ENCODE data around the gene TSPEAR. TPM values are rescaled to one million over a fixed set of nuclear protein-coding genes. Genes with fewer than 3 reads are reported as not detected.

Gene TSPEAR
- total RNA-seq, 1 donor from 2014 or later, result 0.10 TPM

- no peak for DNase-seq (ENCODE audit: low spot score)
These were observed 261.0 kb downstream of the TSPEAR start for GRCh38 chr21:44450402-44450801.

- DNase-seq (ENCODE audit: low spot score), result no peak
These were observed 261.7 kb downstream of the TSPEAR start for GRCh38 chr21:44449473-44450363.

GRCh38 chr21:44448651-44449131 lies 262.7 kb downstream of the TSPEAR start:
- DNase-seq (ENCODE audit: low spot score), result no peak

Other genes starting within 250 kb of the TSPEAR start
- gene KRTAP10-1, start 171.4 kb downstream of the TSPEAR start, total RNA-seq, result not detected
- not detected for gene KRTAP10-2, start 160.1 kb downstream of the TSPEAR start, total RNA-seq
- not detected for gene KRTAP10-3, start 152.8 kb downstream of the TSPEAR start, total RNA-seq
- not detected for gene KRTAP10-4, start 137.8 kb downstream of the TSPEAR start, total RNA-seq
- gene KRTAP10-5, start 131.0 kb downstream of the TSPEAR start, total RNA-seq, result not detected
- gene KRTAP10-6, start 119.1 kb downstream of the TSPEAR start, total RNA-seq, result not detected
- not detected for gene KRTAP10-7, start 111.0 kb downstream of the TSPEAR start, total RNA-seq
- gene KRTAP10-8, start 99.5 kb downstream of the TSPEAR start, total RNA-seq, result not detected
- not detected for gene KRTAP10-9, start 84.5 kb downstream of the TSPEAR start, total RNA-seq
- gene KRTAP10-10, start 74.2 kb downstream of the TSPEAR start, total RNA-seq, result not detected
- gene KRTAP10-11, start 65.2 kb downstream of the TSPEAR start, total RNA-seq, result not detected
- gene KRTAP12-4, start 56.9 kb downstream of the TSPEAR start, total RNA-seq, result not detected
- gene KRTAP12-3, start 53.6 kb downstream of the TSPEAR start, total RNA-seq, result not detected
- not detected for gene KRTAP12-2, start 44.6 kb downstream of the TSPEAR start, total RNA-seq
- gene KRTAP12-1, start 29.4 kb downstream of the TSPEAR start, total RNA-seq, result not detected
- gene KRTAP10-12, start 14.4 kb downstream of the TSPEAR start, total RNA-seq, result not detected
- gene UBE2G2, start 90.2 kb upstream of the TSPEAR start, total RNA-seq, result 126 TPM
- gene SUMO3, start 106.5 kb upstream of the TSPEAR start, total RNA-seq, result 73.4 TPM
- 181 TPM for gene PTTG1IP, start 162.1 kb upstream of the TSPEAR start, total RNA-seq
- gene ITGB2, start 209.3 kb upstream of the TSPEAR start, total RNA-seq, result 35.7 TPM
- 32.4 TPM for gene SLX9, start 228.5 kb upstream of the TSPEAR start, total RNA-seq